Esophagus (tissue), 2 donors: ENCODE data around the gene GDF2. TPM values are rescaled to one million over a fixed set of nuclear protein-coding genes. Genes with fewer than 3 reads are reported as not detected.

ENCODE experiments used
- polyA plus RNA-seq, 2 donors: library from polyadenylated mRNA; stranded (reverse); fragments of 200-250 nt; gene quantifications; one replicate each; pipeline ENCODE4 v1.2.3, GENCODE V29; 2013
- donor health status: healthy with polysubstance abuse.
- donor health status: Bipolar disorder and iron deficiency.

The GDF2 gene
- polyA plus RNA-seq, 2 donors, result not detected

Other genes starting within 250 kb of the GDF2 start
- under 1 TPM; 0.22 to 0.33 TPM for gene GDF10, start 22.3 kb upstream of the GDF2 start, polyA plus RNA-seq
- not detected for gene RBP3, start 25.9 kb downstream of the GDF2 start, polyA plus RNA-seq
- under 1 TPM; 0.81 to 0.94 TPM for gene ZNF488, start 61.8 kb downstream of the GDF2 start, polyA plus RNA-seq
- gene ANXA8, start 161.7 kb downstream of the GDF2 start, polyA plus RNA-seq, result 100 to 1,000 TPM; 250 to 261 TPM
- 100 to 1,000 TPM in 1 of 2 donors, 1 to 10 TPM in 1; 6.3 to 123 TPM for gene FAM25G, start 169.2 kb downstream of the GDF2 start, polyA plus RNA-seq
- 10 to 100 TPM in 1 of 2 donors, 1 to 10 TPM in 1; 3.7 to 19.8 TPM for gene AGAP9, start 201.2 kb downstream of the GDF2 start, polyA plus RNA-seq